A549 treated with ZK216348 at 1 μM for 4 hours (cell line): ENCODE data around the gene OR2T12. TPM values are rescaled to one million over a fixed set of nuclear protein-coding genes. Genes with fewer than 3 reads are reported as not detected.

Source experiments
- total RNA-seq: library from RNA; stranded (reverse); fragments of 200-300 nt; extraction: Qiagen RNA extraction; gene quantifications from 5 replicates; pipeline ENCODE4 v1.2.3, GENCODE V29; 2022; ENCODE audit warnings: low read depth

The OR2T12 gene, protein sequence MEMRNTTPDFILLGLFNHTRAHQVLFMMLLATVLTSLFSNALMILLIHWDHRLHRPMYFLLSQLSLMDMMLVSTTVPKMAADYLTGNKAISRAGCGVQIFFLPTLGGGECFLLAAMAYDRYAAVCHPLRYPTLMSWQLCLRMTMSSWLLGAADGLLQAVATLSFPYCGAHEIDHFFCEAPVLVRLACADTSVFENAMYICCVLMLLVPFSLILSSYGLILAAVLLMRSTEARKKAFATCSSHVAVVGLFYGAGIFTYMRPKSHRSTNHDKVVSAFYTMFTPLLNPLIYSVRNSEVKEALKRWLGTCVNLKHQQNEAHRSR
- total RNA-seq: not detected in 5 replicates

DNA sequence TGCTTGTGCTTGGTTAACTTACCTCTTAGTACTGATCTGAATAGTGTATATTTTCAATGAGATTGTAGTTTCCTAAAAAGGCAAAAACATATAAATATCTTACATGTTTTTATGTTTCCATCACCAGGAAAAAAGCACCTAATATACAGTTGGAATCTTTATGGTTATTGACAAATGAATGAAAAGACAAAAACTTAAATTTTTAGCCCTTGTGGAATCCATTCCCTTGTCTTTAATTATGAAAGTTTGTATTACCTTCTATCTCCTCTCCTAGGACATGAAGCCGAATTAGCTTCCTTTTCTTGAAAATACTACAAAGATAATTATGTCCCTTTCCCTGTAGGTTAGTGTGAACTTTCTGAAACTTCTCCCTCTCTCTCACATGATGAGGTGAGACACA, at the start of gene OR2T12:
OR2T12 (minus strand) TSS at position 101 of the 400 bp plus-strand sequence. CDS start 7,846 bp downstream, outside the sequence.

DNA sequence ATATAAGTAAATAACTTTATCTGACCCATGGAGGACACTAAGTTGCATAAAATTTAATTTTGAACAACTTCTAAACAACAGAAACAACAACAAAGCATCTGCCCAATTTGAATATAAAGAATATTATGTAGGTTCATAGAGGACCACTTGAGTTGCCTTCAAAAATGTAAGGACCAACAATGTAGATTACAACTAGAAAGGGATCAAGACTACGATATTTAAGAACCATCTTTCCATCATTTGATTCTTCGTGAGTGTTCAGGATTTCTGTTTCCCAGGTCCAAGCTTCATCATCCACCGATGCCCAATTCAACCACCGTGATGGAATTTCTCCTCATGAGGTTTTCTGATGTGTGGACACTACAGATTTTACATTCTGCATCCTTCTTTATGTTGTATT, 45.3 kb upstream of the OR2T12 start, which contains the start of gene OR14C36:
OR14C36 (plus strand) TSS at position 301 of the 400 bp plus-strand sequence; CDS start at position 301, 0 bp downstream.

DNA sequence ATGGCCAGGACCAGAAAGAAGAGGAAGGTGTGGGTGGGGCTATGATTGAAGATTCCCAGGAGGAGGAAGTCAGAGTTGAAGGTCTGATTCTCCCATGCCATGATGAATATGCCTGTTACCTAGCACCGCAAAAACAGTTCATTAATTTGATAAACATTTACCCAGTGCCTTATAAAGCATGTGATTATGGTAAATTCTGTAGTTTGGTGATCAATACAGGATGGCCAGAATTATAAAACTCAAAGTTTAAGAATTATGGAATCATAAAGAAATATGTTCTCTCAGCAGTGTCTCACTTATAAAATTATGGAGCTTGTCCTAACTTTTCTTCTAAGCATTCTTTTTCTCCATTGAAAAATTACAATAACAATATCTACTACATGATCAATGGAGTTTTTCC, 21.2 kb upstream of the OR2T12 start, which contains the start of gene OR2M7:
OR2M7 (minus strand) TSS at position 101 of the 400 bp plus-strand sequence; CDS start at position 101, 0 bp downstream.

DNA sequence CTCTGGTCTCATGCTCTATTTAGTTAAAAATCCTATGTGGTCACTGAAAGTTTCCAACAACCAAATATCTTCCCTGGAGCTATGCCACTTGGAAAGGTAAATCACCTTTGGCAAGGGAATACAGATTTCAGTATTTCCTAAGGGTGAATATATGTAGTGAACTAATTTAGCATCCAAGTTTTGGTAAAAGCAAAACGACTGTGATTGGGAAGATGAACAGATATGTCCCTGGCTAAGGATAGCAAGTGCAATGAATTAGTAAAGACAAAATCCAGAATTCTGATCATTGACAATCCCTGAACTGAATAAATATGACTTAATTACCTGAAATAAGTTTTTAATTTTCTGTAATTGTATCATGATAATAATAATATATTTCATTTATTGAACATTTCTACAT, 25.3 kb downstream of the OR2T12 start, which contains the start of gene OR2T33:
OR2T33 (minus strand) TSS at position 101 of the 400 bp plus-strand sequence. CDS start 4,162 bp downstream, outside the sequence.

Other genes starting within 250 kb of the OR2T12 start
- not detected in 5 replicates for gene OR2L13, start 208.2 kb downstream of the OR2T12 start, total RNA-seq
- not detected in 5 replicates for gene OR2M5, start 158.3 kb downstream of the OR2T12 start, total RNA-seq
- not detected in 5 replicates for gene OR2M2, start 128.6 kb downstream of the OR2T12 start, total RNA-seq
- gene OR2M3, start 106.2 kb downstream of the OR2T12 start, total RNA-seq: not detected in 5 replicates
- not detected in 5 replicates for gene OR2M4, start 72.0 kb downstream of the OR2T12 start, total RNA-seq
- gene OR2T33, start 25.4 kb downstream of the OR2T12 start, total RNA-seq: not detected in 5 replicates
- gene OR2M7, start 21.1 kb upstream of the OR2T12 start, total RNA-seq: not detected in 5 replicates
- gene OR14C36, start 45.4 kb upstream of the OR2T12 start, total RNA-seq: not detected in 5 replicates
- not detected in 5 replicates for gene OR2T4, start 58.2 kb upstream of the OR2T12 start, total RNA-seq
- not detected in 5 replicates for gene OR2T6, start 72.3 kb upstream of the OR2T12 start, total RNA-seq
- gene OR2T1, start 99.6 kb upstream of the OR2T12 start, total RNA-seq: not detected in 5 replicates
- not detected in 5 replicates for gene OR2T2, start 142.2 kb upstream of the OR2T12 start, total RNA-seq
- gene OR2T3, start 169.9 kb upstream of the OR2T12 start, total RNA-seq: not detected in 5 replicates
- gene OR2T5, start 185.2 kb upstream of the OR2T12 start, total RNA-seq: not detected in 5 replicates
- gene OR2G6, start 204.6 kb upstream of the OR2T12 start, total RNA-seq: not detected in 5 replicates